Measurements from ENCODE around the gene HNRNPLL.

Gene HNRNPLL

DNA sequence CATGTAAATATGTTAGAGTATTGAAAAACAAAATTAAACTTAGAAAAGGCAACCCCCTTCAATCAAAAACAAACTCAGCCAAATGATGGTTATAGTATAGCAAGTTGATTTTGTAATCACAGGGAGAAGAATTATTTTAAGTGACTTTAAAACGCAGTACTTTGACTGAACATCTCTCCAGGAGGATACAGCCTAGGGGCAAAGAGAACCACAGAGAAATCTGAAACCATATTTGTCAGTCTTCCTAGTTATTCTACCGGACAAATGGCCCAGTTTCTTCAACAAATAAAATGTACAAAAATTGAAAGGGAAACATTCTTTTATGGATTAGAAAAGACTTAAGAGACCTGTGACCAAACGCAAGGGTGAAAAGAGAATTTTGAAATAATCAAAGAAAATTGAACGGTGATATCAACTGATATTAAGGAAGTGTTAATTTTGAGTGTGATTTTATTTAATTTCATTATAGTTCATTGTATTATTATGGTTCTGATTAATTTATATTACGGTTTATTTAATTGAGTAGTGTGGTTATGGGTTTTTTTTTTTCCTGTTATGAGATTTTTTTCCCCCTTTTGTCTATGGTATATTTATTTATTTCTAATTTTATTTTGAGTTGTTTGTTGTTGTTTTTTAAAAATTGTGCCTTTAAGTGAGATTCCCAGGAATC, 75.3 kb downstream of the HNRNPLL start:
- TF ChIP-seq, protein P1, sequence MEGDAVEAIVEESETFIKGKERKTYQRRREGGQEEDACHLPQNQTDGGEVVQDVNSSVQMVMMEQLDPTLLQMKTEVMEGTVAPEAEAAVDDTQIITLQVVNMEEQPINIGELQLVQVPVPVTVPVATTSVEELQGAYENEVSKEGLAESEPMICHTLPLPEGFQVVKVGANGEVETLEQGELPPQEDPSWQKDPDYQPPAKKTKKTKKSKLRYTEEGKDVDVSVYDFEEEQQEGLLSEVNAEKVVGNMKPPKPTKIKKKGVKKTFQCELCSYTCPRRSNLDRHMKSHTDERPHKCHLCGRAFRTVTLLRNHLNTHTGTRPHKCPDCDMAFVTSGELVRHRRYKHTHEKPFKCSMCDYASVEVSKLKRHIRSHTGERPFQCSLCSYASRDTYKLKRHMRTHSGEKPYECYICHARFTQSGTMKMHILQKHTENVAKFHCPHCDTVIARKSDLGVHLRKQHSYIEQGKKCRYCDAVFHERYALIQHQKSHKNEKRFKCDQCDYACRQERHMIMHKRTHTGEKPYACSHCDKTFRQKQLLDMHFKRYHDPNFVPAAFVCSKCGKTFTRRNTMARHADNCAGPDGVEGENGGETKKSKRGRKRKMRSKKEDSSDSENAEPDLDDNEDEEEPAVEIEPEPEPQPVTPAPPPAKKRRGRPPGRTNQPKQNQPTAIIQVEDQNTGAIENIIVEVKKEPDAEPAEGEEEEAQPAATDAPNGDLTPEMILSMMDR (IDR thresholded peaks at IDR 0.05; ENCODE audit: low read depth, low read length, missing control alignments) = no peak
- H3K4me3 ChIP-seq (ENCODE audit: low read depth, low read length) = no peak overlapping the region
- no peak for DNase-seq (ENCODE audit: low read depth)

DNA sequence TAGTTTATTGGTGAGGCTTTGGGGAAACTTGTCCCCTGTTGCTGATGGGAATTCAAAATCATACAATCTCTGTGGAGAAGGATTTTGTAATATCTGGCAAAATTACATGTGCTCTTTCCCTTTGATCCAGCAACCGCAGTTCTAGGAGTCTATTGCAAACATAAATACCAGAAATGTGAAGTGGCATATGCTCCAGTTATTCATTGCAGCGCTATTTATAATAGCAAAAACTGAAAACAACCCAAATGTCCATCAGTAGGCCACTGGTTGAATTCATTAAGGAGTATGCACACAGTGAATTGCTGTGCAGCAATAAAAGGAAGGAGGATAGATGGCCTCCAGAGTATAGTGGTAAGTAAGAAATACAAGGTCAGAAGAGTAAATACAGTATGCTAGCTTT, 76.5 kb downstream of the HNRNPLL start:
- TF ChIP-seq, protein P1 (IDR thresholded peaks at IDR 0.05; ENCODE audit: low read depth, low read length, missing control alignments) = no peak
- no peak for DNase-seq (ENCODE audit: low read depth)
- H3K4me3 ChIP-seq (ENCODE audit: low read depth, low read length) = no peak overlapping the region

DNA sequence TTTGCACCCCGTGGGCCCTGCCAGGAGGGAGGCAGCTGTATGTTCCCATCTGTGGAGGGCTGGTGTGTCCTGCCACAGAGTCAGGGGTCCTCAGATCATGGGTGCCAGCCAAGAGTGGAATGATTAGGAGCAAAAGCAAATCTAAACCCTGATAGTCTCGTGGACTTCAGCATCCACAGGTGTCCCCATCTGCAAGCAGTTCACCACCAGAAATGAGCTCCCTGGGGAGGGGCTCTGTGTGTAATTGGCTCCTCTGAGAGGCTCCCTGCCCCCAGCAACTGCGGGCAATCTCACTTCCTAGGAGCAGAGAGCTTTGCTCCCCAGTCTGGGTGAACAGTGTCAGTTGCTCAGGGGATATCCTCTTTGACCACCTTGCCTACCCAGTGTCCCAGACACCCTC, 78.1 kb downstream of the HNRNPLL start:
- TF ChIP-seq, protein P1 (IDR thresholded peaks at IDR 0.05; ENCODE audit: low read depth, low read length, missing control alignments) = no peak
- DNase-seq (ENCODE audit: low read depth) = no peak
- no peak overlapping the region for H3K4me3 ChIP-seq (ENCODE audit: low read depth, low read length)

DNA sequence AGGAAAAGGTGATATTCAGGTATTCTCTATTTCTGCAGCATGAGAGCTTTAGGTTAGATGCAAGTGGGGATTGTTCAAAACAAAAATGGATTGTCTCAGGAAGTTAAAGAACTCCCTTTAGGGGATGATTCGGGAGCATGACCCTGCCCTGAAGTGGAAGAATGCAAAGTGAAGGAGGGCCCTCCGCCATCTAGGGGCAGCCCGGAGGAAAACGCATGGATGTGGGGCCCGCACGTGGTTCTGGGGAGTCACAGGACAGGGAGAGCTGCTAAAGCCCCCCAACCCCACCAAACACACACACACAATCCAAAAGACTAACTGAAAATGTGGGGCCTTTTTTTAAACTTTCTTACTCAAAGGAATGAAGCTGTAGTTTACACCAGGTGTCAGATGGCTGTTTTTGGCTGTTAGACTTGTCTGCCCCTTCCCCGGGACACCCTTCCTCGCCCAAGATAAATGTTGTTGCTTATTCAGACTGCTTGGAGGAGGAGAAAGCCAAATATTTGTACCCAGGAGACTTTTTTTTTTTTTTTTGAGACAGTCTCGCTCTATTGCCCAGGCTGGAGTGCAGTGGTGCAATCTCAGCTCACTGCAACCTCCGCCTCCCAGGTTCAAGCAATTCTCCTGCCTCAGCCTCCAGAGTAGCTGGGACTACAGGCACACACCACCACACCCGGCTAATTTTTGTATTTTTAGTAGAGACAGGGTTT, 78.8 kb downstream of the HNRNPLL start:
- no peak overlapping the region for H3K4me3 ChIP-seq (ENCODE audit: low read depth, low read length)
- no peak for DNase-seq (ENCODE audit: low read depth)
- TF ChIP-seq, protein P1 (IDR thresholded peaks at IDR 0.05; ENCODE audit: low read depth, low read length, missing control alignments) = no peak

DNA sequence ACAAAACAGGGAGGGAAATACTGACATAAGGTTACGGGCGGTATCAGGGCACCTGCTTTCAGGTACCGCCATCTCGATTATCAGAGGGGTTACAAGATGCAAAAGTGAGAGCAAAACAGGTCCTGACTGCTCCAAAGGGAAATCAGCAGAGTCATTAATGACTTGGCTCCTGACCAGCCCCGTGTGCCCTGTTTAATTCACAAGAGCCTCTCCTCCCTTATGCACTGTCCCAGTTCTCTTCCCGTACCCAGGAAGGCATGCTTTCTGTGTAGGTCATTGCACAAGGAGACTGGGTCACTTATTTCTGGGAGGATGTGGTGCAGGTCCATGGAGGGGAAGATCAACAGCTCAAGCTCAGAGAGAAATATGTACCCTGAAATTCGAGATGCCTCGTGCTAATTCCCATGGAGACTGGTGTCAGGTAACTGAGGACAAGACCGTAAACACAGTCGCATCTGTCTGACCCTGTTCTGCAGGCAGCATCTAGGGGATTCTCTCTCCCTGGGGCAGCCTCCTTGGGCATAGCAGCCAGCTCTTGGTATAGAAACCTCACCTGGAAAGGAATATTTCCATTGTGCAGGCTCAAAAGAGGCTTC, 79.9 kb downstream of the HNRNPLL start:
- no peak for DNase-seq (ENCODE audit: low read depth)
- no peak overlapping the region for H3K4me3 ChIP-seq (ENCODE audit: low read depth, low read length)
- TF ChIP-seq, protein P1 (IDR thresholded peaks at IDR 0.05; ENCODE audit: low read depth, low read length, missing control alignments) = no peak

DNA sequence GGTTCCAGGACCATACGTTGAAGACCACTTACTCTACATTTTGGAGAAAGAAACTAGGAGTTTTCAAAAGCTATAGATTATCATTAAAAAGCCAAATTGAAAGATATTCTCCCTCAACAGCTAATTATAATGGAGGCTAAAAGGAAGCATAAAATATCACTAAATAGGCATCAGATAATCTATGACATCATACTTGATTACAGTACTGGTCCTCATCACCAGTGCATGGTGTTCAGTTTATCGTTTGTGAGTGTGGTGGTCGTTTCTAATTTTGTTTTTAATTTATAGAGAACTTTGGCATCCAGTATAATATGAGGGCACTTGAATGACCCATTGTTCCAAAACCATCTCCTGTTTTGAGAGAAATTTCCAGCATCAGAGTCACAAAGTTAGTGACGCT, 80.9 kb downstream of the HNRNPLL start:
- TF ChIP-seq, protein P1 (IDR thresholded peaks at IDR 0.05; ENCODE audit: low read depth, low read length, missing control alignments) = no peak
- DNase-seq (ENCODE audit: low read depth) = no peak

More for the DNA sequence above, 80.9 kb downstream of the HNRNPLL start:
- no peak overlapping the region for H3K4me3 ChIP-seq (ENCODE audit: low read depth, low read length)
